ENCODE results near the gene ZSWIM1. TPM values are rescaled to one million over a fixed set of nuclear protein-coding genes. Genes with fewer than 3 reads are reported as not detected.

Gene ZSWIM1
- total and polyA plus RNA-seq, 10 of the 15 experiments (the other 5 are each of a cell fraction or from before 2014, with no cell fraction given), result 2.4 to 16.0 (median 9.8) TPM

DNA sequence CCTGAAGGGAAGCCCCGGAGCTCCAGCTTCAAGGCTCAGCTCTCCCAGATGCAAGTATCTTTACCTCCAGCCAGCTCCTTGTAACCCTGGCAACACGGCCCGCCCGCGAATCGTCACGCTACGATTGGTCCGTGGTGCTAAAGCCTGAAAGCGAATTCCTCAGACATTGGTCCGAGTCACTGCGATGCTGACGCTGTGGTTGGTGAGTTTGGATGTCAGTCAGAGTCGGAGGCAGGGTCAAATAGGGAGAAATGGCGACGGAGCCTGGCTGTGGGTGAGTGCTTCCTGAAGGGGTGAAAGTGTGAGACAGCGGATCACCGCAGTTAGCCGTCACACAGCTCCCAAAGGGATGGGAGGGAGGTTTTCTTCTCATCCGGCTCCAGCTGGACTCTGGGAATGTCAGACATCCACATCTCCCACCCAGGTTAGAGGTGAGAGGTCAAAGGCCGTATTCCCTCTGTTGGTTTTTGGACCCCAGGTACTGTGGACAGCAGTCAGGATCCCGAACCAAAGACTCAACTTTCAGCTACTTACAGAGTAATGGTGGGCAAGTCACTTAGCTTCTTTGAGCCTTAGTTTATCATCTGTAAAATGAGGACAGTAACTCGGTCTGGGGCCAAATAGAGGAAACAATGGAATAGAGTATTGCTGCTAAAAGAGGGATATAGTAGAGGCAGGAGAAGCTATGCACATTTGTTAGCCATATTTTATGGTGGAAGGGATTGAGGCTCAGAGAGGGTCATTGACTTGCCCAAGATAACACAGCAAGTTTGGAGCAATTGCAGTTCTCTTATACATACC lies at the start of gene ZSWIM1 (continued):
- TF ChIP-seq SRF (IDR thresholded peaks at IDR 0.05; ENCODE audit: low read depth in 2 of 2, low read length in 2 of 2) (no peak), YY1 (IDR thresholded peaks at IDR 0.05; ENCODE audit: low read depth, low read length) (peak; percentile 98), IRF4 (IDR thresholded peaks at IDR 0.05; ENCODE audit: low read depth, low read length) (no peak), SP1 (IDR thresholded peaks at IDR 0.05; ENCODE audit: low read depth, low read length) (peak; percentile 99), RCOR1 (conservative IDR thresholded peaks at IDR 0.05; ENCODE audit: low read depth, low read length) (0 out of 2 replicates have a peak, but pooled peaks have one; percentile 23), ZNF592 (IDR thresholded peaks at IDR 0.05) (no peak), POLR2AphosphoS5 (IDR thresholded peaks at IDR 0.05; ENCODE audit: low read length) (peak; percentile 98), ZNF274 (IDR thresholded peaks at IDR 0.05; ENCODE audit: insufficient read depth, insufficient read length) (no peak), TCF3 (IDR thresholded peaks at IDR 0.05; ENCODE audit: borderline replicate concordance, insufficient read depth, low read depth, low read length) (no peak), YBX1 (IDR thresholded peaks at IDR 0.05) (no peak), SMAD1 (IDR thresholded peaks at IDR 0.05; ENCODE audit: low read depth, partially characterized antibody) (no peak), SUPT20H (IDR thresholded peaks at IDR 0.05; ENCODE audit: borderline replicate concordance, control insufficient read depth, low read depth, low read length) (no peak), RELA (IDR thresholded peaks at IDR 0.05; ENCODE audit: borderline replicate concordance, partially characterized antibody) (no peak), ELK1 (IDR thresholded peaks at IDR 0.05; ENCODE audit: low read depth, low read length) (no peak), KDM1A (IDR thresholded peaks at IDR 0.05; ENCODE audit: borderline replicate concordance) (no peak)
- TF ChIP-seq, protein P1, sequence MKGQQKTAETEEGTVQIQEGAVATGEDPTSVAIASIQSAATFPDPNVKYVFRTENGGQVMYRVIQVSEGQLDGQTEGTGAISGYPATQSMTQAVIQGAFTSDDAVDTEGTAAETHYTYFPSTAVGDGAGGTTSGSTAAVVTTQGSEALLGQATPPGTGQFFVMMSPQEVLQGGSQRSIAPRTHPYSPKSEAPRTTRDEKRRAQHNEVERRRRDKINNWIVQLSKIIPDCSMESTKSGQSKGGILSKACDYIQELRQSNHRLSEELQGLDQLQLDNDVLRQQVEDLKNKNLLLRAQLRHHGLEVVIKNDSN (IDR thresholded peaks at IDR 0.05; ENCODE audit: borderline replicate concordance, extremely low read length, insufficient read depth, low read depth, low read length), result no peak
- TF ChIP-seq, protein P2, sequence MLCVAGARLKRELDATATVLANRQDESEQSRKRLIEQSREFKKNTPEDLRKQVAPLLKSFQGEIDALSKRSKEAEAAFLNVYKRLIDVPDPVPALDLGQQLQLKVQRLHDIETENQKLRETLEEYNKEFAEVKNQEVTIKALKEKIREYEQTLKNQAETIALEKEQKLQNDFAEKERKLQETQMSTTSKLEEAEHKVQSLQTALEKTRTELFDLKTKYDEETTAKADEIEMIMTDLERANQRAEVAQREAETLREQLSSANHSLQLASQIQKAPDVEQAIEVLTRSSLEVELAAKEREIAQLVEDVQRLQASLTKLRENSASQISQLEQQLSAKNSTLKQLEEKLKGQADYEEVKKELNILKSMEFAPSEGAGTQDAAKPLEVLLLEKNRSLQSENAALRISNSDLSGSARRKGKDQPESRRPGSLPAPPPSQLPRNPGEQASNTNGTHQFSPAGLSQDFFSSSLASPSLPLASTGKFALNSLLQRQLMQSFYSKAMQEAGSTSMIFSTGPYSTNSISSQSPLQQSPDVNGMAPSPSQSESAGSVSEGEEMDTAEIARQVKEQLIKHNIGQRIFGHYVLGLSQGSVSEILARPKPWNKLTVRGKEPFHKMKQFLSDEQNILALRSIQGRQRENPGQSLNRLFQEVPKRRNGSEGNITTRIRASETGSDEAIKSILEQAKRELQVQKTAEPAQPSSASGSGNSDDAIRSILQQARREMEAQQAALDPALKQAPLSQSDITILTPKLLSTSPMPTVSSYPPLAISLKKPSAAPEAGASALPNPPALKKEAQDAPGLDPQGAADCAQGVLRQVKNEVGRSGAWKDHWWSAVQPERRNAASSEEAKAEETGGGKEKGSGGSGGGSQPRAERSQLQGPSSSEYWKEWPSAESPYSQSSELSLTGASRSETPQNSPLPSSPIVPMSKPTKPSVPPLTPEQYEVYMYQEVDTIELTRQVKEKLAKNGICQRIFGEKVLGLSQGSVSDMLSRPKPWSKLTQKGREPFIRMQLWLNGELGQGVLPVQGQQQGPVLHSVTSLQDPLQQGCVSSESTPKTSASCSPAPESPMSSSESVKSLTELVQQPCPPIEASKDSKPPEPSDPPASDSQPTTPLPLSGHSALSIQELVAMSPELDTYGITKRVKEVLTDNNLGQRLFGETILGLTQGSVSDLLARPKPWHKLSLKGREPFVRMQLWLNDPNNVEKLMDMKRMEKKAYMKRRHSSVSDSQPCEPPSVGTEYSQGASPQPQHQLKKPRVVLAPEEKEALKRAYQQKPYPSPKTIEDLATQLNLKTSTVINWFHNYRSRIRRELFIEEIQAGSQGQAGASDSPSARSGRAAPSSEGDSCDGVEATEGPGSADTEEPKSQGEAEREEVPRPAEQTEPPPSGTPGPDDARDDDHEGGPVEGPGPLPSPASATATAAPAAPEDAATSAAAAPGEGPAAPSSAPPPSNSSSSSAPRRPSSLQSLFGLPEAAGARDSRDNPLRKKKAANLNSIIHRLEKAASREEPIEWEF (IDR thresholded peaks at IDR 0.05; ENCODE audit: insufficient replicate concordance, low read depth, low read length), result no peak

Data from GM12878 (cell line).